Epithelial cell of esophagus (primary cell): Measurements from ENCODE around the gene LGALS7B.

ENCODE experiments used
- DNase-seq: peaks from one replicate; pipeline ENCODE4 v3.0.0; 2010; ENCODE audit warnings: low read depth
- H3K4me3 ChIP-seq: 2 replicates; pipeline ENCODE4 v1.5.1; 2011; ENCODE audit warnings: mild to moderate bottlenecking, low read length, control low read depth
- CTCF ChIP-seq: IDR thresholded peaks from 2 replicates; pipeline ENCODE4 v1.5.1; 2011; ENCODE audit warnings: low read depth, mild to moderate bottlenecking, low read length, control low read depth, inconsistent platforms; ENCODE audit not compliant: insufficient read depth; ENCODE audit errors: missing control alignments

The LGALS7B gene

GRCh38 chr19:38836983-38837626 is 48.1 kb downstream of the LGALS7B start:
- no peak overlapping the region for H3K4me3 ChIP-seq
- DNase-seq: peak; percentile 87
- TF ChIP-seq CTCF: no peak

GRCh38 chr19:38837656-38838121 is 48.7 kb downstream of the LGALS7B start:
- no peak overlapping the region for H3K4me3 ChIP-seq
- no peak for TF ChIP-seq CTCF
- peak; percentile 87 for DNase-seq

- peak; percentile 74 for TF ChIP-seq CTCF
- peak; percentile 98 for DNase-seq
- no peak overlapping the region for H3K4me3 ChIP-seq
Measured at GRCh38 chr19:38838208-38838985, 49.4 kb downstream of the LGALS7B start.

GRCh38 chr19:38838986-38839761 is 50.2 kb downstream of the LGALS7B start:
- no peak overlapping the region for H3K4me3 ChIP-seq
- peak; percentile 18 for DNase-seq
- TF ChIP-seq CTCF: no peak

- no peak for TF ChIP-seq CTCF
- peak; percentile 64 for DNase-seq
Measured at GRCh38 chr19:38839816-38840582, 51.0 kb downstream of the LGALS7B start.

GRCh38 chr19:38840583-38840968 is 51.6 kb downstream of the LGALS7B start:
- H3K4me3 ChIP-seq: no peak overlapping the region
- DNase-seq: no peak
- TF ChIP-seq CTCF: no peak

More at GRCh38 chr19:38839816-38840582, 51.0 kb downstream of the LGALS7B start:
- no peak overlapping the region for H3K4me3 ChIP-seq
